HTERT RPE-1 (cell line): ENCODE data around the gene SERPINB2.
"Not testable (repeated sequence)": the region's sequence is repeated elsewhere in the genome, so short reads cannot be mapped to it uniquely, and the experiment has no call there.

Experiments
- in situ Hi-C: fragments of 300-500 bp; cut with MboI; formaldehyde crosslinking; loops from 4 replicates; pipeline ENCODE4 v1.14.3; 2020; ENCODE audit warnings: low sequenced_read_pairs

The SERPINB2 gene

DNA sequence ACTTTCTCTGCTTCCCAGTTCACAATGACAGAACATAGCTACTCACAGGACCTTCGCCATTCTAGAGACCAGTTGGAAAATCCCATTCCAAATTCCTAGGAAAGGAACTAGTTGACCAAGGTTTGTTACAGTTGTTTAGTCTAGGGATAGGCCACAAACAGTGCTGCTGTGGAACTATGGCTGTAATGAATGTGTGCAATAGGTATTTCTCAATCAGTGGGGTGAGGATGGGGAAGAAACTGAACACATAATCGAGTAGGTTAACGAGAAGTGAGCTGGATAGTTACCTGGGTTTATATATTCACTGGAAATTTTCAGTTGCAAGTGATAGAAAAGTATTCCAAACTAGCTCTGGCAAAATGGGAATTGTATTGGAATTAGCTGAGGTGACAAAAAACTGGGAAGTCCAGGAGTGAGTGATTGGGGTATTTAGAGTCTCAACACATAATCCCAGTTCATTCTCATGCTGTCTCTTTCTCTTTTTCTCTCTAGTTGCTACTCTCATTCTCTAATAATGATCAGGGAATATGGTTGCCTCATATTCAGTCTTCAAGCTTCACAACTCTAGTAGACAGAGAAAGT lies 43.4 kb downstream of the SERPINB2 start:
- in situ Hi-C loops = no loop called here

DNA sequence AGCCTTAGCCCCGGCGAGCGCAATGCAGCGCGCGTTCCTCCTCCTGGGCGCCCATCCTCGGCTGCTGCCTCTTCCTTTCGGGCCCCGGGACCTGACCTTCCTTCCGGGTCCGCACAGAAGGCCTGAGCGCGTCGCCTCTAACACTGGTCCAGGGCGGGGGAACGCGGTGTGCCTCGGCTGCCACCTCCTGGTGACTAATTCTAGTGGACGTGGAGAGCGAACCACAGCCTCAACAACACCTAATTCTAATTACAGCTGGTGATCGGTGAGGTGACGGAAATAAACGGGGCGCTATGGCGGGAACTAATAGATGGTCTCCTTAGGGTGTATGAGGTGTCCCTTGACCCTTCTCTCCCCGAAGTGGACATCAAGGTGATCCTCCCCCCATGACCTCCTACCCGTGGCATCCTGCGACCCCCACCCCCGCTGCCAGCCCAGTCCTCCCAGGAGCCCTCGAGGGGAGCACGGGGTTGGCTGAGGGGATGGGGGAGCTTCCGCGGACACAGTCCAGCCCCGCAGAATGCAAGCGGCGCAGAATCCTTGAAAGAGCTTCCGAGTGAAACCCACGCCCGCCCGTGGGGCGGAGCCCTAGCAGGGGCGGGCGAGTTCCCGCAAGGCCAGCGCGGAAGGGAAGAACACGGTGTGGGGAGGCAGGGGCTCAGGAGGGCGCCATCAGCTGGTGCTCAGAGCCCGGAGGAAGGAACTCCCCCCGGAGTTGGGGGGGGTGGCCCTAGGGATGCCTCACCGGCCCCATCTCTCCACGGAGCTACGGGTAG lies 48.8 kb downstream of the SERPINB2 start:
- in situ Hi-C loops = no loop called here

DNA sequence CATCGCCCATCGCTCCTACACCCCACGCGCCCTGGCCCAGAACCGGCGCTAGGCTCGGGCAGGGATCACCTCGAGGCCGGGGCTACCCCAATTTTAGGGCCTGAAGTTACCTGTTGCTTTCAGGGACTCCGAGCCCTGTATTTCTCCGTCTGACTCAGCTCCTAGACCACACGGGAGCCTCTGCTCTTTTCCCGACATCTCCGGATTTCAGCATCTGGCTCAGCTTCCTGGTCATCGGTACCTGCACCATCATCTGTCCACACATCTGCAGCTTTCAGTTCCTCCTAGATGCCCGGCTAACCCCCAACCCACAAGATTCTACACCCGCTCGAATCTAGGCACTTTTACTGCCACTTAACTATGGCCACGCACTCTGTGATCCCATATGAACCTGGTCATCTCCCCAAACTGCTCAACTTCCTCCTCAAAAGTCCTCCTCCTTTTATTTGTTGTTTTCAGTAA lies 49.5 kb downstream of the SERPINB2 start:
- in situ Hi-C loops = no loop called here

DNA sequence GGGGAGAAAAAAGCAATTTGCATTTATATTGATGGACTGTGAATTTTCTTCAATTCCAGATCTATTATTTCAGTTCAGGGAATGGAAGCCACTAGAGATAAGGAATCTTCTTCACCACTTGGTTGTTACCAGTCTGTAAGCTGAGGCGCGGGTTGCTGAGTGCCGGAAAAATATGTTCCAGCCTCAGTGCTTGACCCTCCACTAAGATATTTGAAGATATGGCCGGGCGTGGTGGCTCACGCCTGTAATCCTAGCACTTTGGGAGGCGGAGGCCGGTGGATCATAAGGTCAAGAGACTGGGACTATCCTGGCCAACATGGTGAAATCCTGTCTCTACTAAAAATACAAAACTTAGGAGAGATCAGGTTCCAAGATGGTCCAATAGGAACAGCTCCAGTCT lies 52.5 kb downstream of the SERPINB2 start:
- in situ Hi-C loops = no loop called here

DNA sequence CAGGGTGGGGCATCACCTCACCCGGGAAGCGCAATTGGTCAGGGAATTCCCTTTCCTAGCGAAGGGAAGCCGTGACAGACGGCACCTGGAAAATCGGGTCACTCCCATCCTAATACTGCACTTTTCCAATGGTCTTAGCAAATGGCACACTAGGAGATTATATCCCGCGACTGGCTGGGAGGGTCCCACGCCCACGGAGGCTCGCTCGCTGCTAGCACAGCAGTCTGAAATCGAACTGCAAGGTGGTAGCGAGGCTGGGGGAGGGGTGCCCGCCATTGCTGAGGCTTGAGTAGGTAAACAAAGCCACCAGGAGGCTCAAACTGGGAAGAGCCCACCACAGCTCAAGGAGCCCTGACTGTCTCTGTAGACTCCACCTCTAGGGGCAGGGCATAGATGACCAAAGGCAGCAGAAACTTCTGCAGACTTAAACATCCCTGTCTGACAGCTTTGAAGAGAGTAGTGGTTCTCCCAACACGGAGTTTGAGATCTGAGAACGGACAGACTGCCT lies 53.1 kb downstream of the SERPINB2 start:
- in situ Hi-C loops = not testable (repeated sequence)

DNA sequence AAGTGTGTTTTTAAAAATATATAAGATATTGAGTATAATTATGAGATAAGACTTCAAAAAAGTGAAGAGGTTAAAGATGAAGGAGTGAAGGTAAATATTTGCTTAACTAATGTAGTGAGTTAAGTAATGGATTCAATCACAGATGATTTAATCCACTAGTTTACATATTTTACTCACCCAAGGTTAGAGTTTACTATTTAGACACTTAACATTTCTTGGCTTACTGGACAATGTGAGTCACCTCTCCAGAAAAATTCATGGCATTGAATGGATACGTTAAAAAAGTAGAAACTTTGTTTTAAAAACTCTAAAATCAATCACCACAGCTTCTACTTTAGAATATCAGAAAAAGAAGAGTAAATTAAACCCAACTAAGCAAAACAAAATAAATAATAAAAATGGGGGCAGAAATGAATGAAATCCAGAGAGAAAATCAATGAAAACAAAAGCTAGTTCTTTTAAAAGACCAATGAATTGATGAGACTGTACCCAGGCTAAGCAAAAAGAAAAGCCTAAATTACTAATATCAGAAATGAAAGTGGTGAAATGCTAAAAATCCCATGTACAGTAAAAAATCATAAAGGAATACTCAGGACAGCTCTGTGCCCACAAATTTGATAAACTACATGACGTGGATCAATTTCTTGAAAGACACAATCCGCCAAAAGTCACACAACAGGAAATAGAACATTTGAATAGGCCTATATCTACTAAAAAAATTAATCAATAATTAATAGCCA lies 59.7 kb downstream of the SERPINB2 start:
- in situ Hi-C loops = no loop called here

DNA sequence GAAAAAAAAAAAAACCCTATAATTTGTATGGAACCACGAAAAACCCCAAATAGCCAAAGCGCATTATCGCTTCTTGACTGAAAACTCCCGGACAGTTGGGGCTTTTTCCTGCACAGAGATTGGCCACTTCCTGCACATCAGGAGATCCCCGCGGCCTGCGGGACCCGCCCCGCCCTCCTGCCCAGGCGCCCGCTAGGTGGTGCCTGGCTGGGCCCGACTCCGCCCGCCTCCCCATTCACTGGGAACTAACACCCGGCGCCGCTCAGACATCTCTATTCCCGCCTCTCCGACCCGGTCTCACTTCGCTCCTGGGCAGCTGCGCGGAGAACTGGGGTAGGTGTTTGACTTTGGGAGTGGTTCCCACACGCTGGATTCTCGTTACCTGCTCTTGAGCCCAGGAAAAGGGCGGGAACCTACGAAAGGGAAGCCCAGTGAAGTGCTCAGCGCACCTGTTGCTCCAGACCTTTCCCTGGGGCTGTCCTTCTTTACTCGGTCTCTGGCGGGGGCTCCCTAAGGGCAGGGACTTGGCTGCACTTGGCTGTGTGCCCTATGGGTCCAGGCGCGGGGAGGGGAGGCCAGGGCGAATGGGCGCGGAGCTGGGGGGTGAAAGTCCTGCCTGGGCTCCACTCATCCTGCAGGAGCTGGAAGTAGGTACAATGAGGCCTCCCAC lies 61.7 kb downstream of the SERPINB2 start, which contains the start of gene HMSD:
HMSD (plus strand) TSS at position 234 of the 670 bp plus-strand sequence. CDS start 4,155 bp downstream, outside the sequence.
- in situ Hi-C loops = no loop called here

DNA sequence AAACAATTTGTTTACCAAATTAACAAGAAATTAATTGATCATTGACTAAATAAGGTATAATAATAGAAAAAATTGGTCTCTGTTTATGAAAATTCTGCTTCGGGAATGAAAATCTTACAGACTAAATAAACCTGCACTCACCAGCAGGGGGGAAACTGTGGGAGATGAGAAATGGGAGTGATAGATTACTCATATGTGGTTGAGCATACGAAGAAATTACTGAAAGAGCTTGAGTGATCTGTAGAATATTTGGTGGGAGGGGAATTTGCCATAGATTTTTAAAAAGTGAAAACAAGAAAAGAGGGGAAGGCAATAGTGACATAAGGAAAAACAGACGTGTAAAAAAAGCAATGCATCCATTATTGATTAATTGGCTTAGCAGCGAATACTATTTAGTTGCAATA lies 63.8 kb downstream of the SERPINB2 start:
- in situ Hi-C loops = no loop called here
